ENCODE results near the gene DIPK1A.

The DIPK1A gene

DNA sequence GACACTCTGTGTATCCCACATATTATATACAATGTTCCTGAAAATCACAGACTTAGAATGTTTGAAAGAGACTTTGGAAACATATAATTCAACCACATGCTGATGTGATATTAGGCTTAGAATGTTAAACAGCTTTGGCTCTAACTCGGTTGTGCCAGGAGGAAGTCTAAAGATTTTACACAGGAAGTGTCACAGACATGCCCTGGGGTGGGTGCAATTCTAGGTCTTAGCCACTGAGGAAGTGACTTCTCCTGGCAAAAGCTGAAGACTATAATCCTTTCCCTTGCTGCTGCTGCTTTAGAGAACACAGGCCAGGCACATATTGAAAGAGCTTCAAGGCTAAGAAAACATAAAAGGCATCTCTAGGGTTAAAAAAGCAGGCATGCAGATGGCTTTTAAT is 78.4 kb downstream of the DIPK1A start:
- no peak overlapping the region for H3K9ac ChIP-seq (ENCODE audit: low read length in 5 of 5)
- no peaks in the 10 kb centered on the region for H3K9me3 ChIP-seq (ENCODE audit: control insufficient read depth in 5 of 5, low read length in 5 of 5)
- H3K27me3 ChIP-seq (ENCODE audit: control insufficient read depth in 5 of 5, insufficient read depth in 4 of 5, low read length in 5 of 5), result no peaks in the 10 kb centered on the region
- no peak overlapping the region for H3K4me3 ChIP-seq (ENCODE audit: low read depth in 1 of 5, low read length in 5 of 5)
- H3K27ac ChIP-seq (ENCODE audit: low read depth, low read length), result no peak overlapping the region
- H3K4me1 ChIP-seq (ENCODE audit: control insufficient read depth in 5 of 5, insufficient read depth in 5 of 5, low read length in 5 of 5), result peaks cover 0 to 12% (median 9%) of the 10 kb centered on the region in 5 donors
- no peaks in the 10 kb centered on the region for H3K36me3 ChIP-seq (ENCODE audit: control insufficient read depth in 5 of 5, insufficient read depth in 5 of 5, low read length in 5 of 5)

- Histone ChIP-seq H3K27ac (ENCODE audit: low read depth, low read length) (no peak overlapping the region), H3K4me3 (ENCODE audit: low read depth in 1 of 5, low read length in 5 of 5) (no peak overlapping the region), H3K9ac (ENCODE audit: low read length in 5 of 5) (no peak overlapping the region), H3K27me3 (ENCODE audit: control insufficient read depth in 5 of 5, insufficient read depth in 4 of 5, low read length in 5 of 5) (no peaks in the 10 kb centered on the region), H3K36me3 (ENCODE audit: control insufficient read depth in 5 of 5, insufficient read depth in 5 of 5, low read length in 5 of 5) (no peaks in the 10 kb centered on the region), H3K4me1 (ENCODE audit: control insufficient read depth in 5 of 5, insufficient read depth in 5 of 5, low read length in 5 of 5) (peaks cover 0 to 24% (median 10%) of the 10 kb centered on the region in 5 donors), H3K9me3 (ENCODE audit: control insufficient read depth in 5 of 5, low read length in 5 of 5) (no peaks in the 10 kb centered on the region)
Observed at GRCh38 chr1:92881391-92881790, 79.9 kb downstream of the DIPK1A start.

DNA sequence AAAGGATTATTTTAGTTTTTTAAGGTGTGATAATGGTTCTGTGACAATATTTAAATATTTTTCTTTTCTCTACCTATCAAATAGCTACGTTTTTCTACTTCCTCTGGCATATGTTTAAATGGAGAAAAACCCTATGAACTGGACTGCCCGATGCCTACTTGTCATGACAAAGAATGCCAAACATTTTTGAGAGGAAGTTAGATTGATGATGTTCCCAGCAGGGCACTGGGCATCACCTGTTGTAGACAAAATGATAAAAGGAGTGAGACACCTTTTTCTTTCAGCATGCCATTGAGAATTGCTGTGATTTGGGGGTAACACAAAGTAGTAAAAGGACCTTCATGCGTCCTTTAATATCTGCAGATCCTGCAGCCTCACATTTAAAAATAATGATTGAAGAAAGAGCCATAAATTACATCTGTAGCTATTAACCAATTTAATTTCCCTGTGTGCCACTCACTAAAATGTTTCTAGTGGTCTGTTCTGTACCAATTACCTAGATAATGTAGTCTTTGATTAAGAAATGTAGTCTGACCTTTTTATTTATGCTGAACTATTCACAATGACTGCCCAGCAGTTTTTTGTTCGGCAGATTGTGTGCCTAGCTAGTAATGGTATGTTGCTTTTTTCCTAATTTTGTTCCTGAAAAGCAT is 81.8 kb downstream of the DIPK1A start:
- no peak overlapping the region for H3K27ac ChIP-seq (ENCODE audit: low read depth, low read length)
- H3K27me3 ChIP-seq (ENCODE audit: control insufficient read depth in 5 of 5, insufficient read depth in 4 of 5, low read length in 5 of 5), result no peaks in the 10 kb centered on the region
- H3K9me3 ChIP-seq (ENCODE audit: control insufficient read depth in 5 of 5, low read length in 5 of 5), result no peaks in the 10 kb centered on the region
- peaks cover 0 to 25% (median 10%) of the 10 kb centered on the region in 5 donors for H3K4me1 ChIP-seq (ENCODE audit: control insufficient read depth in 5 of 5, insufficient read depth in 5 of 5, low read length in 5 of 5)
- H3K4me3 ChIP-seq (ENCODE audit: low read depth in 1 of 5, low read length in 5 of 5), result no peak overlapping the region
- H3K36me3 ChIP-seq (ENCODE audit: control insufficient read depth in 5 of 5, insufficient read depth in 5 of 5, low read length in 5 of 5), result peaks cover 0 to 4% (median 0%) of the 10 kb centered on the region in 5 donors
- no peak overlapping the region for H3K9ac ChIP-seq (ENCODE audit: low read length in 5 of 5)

GRCh38 chr1:92877792-92878191 is 83.5 kb downstream of the DIPK1A start:
- Histone ChIP-seq H3K4me1 (ENCODE audit: control insufficient read depth in 5 of 5, insufficient read depth in 5 of 5, low read length in 5 of 5) (peaks cover 0 to 25% (median 10%) of the 10 kb centered on the region in 5 donors), H3K27me3 (ENCODE audit: control insufficient read depth in 5 of 5, insufficient read depth in 4 of 5, low read length in 5 of 5) (no peaks in the 10 kb centered on the region), H3K4me3 (ENCODE audit: low read depth in 1 of 5, low read length in 5 of 5) (no peak overlapping the region), H3K9me3 (ENCODE audit: control insufficient read depth in 5 of 5, low read length in 5 of 5) (peaks cover 0 to under 1% (median 0%) of the 10 kb centered on the region in 5 donors), H3K27ac (ENCODE audit: low read depth, low read length) (no peak overlapping the region), H3K9ac (ENCODE audit: low read length in 5 of 5) (no peak overlapping the region), H3K36me3 (ENCODE audit: control insufficient read depth in 5 of 5, insufficient read depth in 5 of 5, low read length in 5 of 5) (peaks cover 0 to 4% (median 0%) of the 10 kb centered on the region in 5 donors)

DNA sequence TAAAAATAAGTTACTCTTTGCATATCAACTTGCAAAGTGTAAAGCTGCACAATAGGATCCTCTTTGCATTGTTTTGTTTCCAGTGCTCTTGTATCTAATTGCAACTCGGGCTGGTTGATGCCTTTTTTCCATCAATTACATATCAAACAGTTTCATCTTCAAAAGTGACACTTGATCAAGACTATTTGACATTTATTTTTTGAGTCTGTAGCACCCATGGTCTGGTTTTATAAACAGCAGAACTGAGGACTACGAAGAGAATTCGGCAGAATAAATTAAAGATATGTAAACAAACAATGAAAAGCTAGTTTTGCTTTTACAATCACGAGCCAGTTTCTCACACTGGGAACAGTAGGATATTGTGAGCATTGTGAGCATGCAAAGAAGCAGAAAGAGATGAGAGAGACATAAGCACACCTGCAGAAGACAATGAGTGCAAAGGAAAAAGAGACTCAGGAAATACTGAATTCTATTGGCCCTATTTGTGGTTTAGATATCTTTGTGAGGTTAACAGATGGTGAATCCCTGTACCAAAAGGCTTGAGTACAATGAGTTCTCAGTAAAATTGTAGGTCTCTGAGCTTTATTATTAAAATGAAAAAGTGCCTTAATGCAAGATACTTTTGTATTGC is 84.1 kb downstream of the DIPK1A start:
- no peak overlapping the region for H3K9ac ChIP-seq (ENCODE audit: low read length in 5 of 5)
- H3K9me3 ChIP-seq (ENCODE audit: control insufficient read depth in 5 of 5, low read length in 5 of 5), result peaks cover 0 to 3% (median 0%) of the 10 kb centered on the region in 5 donors
- peaks cover 0 to 25% (median 10%) of the 10 kb centered on the region in 5 donors for H3K4me1 ChIP-seq (ENCODE audit: control insufficient read depth in 5 of 5, insufficient read depth in 5 of 5, low read length in 5 of 5)
- H3K4me3 ChIP-seq (ENCODE audit: low read depth in 1 of 5, low read length in 5 of 5), result no peak overlapping the region
- peaks cover 0 to 4% (median 3%) of the 10 kb centered on the region in 5 donors for H3K36me3 ChIP-seq (ENCODE audit: control insufficient read depth in 5 of 5, insufficient read depth in 5 of 5, low read length in 5 of 5)
- H3K27me3 ChIP-seq (ENCODE audit: control insufficient read depth in 5 of 5, insufficient read depth in 4 of 5, low read length in 5 of 5), result no peaks in the 10 kb centered on the region
- no peak overlapping the region for H3K27ac ChIP-seq (ENCODE audit: low read depth, low read length)

DNA sequence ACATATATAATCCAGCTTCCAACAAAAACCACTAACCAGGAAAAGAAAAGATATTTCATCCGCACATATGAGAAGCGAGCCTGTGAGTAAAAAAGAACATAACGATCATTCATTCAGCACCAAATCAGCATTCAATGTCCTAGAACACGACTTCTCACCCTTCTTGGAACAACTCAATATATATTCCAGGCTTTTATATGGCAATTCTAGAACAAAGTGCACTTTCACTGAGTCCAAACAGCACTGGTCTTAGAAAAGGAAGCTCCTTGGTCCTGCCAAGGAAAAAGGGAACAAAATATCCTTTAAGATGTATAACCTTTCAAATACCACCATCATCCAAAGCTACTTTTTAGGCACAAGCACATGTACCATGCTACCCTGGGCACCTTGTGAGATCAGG is 84.9 kb downstream of the DIPK1A start:
- H3K9me3 ChIP-seq (ENCODE audit: control insufficient read depth in 5 of 5, low read length in 5 of 5), result peaks cover 0 to 3% (median 0%) of the 10 kb centered on the region in 5 donors
- peaks cover 0 to 4% (median 3%) of the 10 kb centered on the region in 5 donors for H3K36me3 ChIP-seq (ENCODE audit: control insufficient read depth in 5 of 5, insufficient read depth in 5 of 5, low read length in 5 of 5)
- peaks cover 0 to 25% (median 10%) of the 10 kb centered on the region in 5 donors for H3K4me1 ChIP-seq (ENCODE audit: control insufficient read depth in 5 of 5, insufficient read depth in 5 of 5, low read length in 5 of 5)
- no peaks in the 10 kb centered on the region for H3K27me3 ChIP-seq (ENCODE audit: control insufficient read depth in 5 of 5, insufficient read depth in 4 of 5, low read length in 5 of 5)
- no peak overlapping the region for H3K27ac ChIP-seq (ENCODE audit: low read depth, low read length)
- H3K9ac ChIP-seq (ENCODE audit: low read length in 5 of 5), result no peak overlapping the region
- no peak overlapping the region for H3K4me3 ChIP-seq (ENCODE audit: low read depth in 1 of 5, low read length in 5 of 5)

DNA sequence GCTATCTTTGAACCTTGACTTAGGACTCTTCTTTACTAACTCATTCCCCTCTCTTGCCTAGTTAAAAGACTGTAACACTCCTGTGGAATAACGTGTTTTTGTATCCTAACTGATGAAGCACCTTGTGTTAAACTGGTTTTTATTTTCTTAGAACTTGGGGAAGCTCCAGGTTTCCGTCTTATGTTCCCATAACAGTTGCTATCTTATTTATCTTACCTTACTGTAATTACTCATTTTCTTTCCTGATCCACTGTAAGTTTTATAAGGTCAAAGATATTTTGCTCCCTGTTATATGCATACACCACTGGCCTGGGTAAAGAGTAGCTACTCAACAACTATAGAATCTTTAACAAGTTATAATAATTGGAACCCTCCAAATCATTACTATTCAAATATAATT is 86.3 kb downstream of the DIPK1A start:
- H3K4me1 ChIP-seq (ENCODE audit: control insufficient read depth in 5 of 5, insufficient read depth in 5 of 5, low read length in 5 of 5), result peaks cover 0 to 25% (median 10%) of the 10 kb centered on the region in 5 donors
- H3K36me3 ChIP-seq (ENCODE audit: control insufficient read depth in 5 of 5, insufficient read depth in 5 of 5, low read length in 5 of 5), result peaks cover 0 to 4% (median 3%) of the 10 kb centered on the region in 5 donors
- H3K4me3 ChIP-seq (ENCODE audit: low read depth in 1 of 5, low read length in 5 of 5), result no peak overlapping the region
- peaks cover 0 to 3% (median 0%) of the 10 kb centered on the region in 5 donors for H3K9me3 ChIP-seq (ENCODE audit: control insufficient read depth in 5 of 5, low read length in 5 of 5)
- H3K27ac ChIP-seq (ENCODE audit: low read depth, low read length), result no peak overlapping the region
- no peaks in the 10 kb centered on the region for H3K27me3 ChIP-seq (ENCODE audit: control insufficient read depth in 5 of 5, insufficient read depth in 4 of 5, low read length in 5 of 5)
- no peak overlapping the region for H3K9ac ChIP-seq (ENCODE audit: low read length in 5 of 5)

GRCh38 chr1:92872719-92873118 is 88.5 kb downstream of the DIPK1A start:
- Histone ChIP-seq H3K9me3 (ENCODE audit: control insufficient read depth in 5 of 5, low read length in 5 of 5) (peaks cover 0 to 3% (median 0%) of the 10 kb centered on the region in 5 donors), H3K27me3 (ENCODE audit: control insufficient read depth in 5 of 5, insufficient read depth in 4 of 5, low read length in 5 of 5) (no peaks in the 10 kb centered on the region), H3K4me3 (ENCODE audit: low read depth in 1 of 5, low read length in 5 of 5) (no peak overlapping the region), H3K4me1 (ENCODE audit: control insufficient read depth in 5 of 5, insufficient read depth in 5 of 5, low read length in 5 of 5) (peaks cover 0 to 13% (median under 1%) of the 10 kb centered on the region in 5 donors), H3K27ac (ENCODE audit: low read depth, low read length) (no peak overlapping the region), H3K9ac (ENCODE audit: low read length in 5 of 5) (no peak overlapping the region), H3K36me3 (ENCODE audit: control insufficient read depth in 5 of 5, insufficient read depth in 5 of 5, low read length in 5 of 5) (peaks cover 0 to 9% (median 3%) of the 10 kb centered on the region in 5 donors)

- H3K27ac ChIP-seq (ENCODE audit: low read depth, low read length), result no peak overlapping the region
Observed at GRCh38 chr1:92870591-92870990, 90.7 kb downstream of the DIPK1A start.

GRCh38 chr1:92864131-92864530 is 97.1 kb downstream of the DIPK1A start:
- Histone ChIP-seq H3K36me3 (ENCODE audit: control insufficient read depth in 5 of 5, insufficient read depth in 5 of 5, low read length in 5 of 5) (peaks cover 0 to 4% (median 0%) of the 10 kb centered on the region in 5 donors), H3K9ac (ENCODE audit: low read length in 5 of 5) (no peak overlapping the region), H3K27me3 (ENCODE audit: control insufficient read depth in 5 of 5, insufficient read depth in 4 of 5, low read length in 5 of 5) (no peaks in the 10 kb centered on the region), H3K27ac (ENCODE audit: low read depth, low read length) (no peak overlapping the region), H3K9me3 (ENCODE audit: control insufficient read depth in 5 of 5, low read length in 5 of 5) (no peaks in the 10 kb centered on the region), H3K4me3 (ENCODE audit: low read depth in 1 of 5, low read length in 5 of 5) (no peak overlapping the region), H3K4me1 (ENCODE audit: control insufficient read depth in 5 of 5, insufficient read depth in 5 of 5, low read length in 5 of 5) (peaks cover 0 to 20% (median 9%) of the 10 kb centered on the region in 5 donors)

More at GRCh38 chr1:92870591-92870990, 90.7 kb downstream of the DIPK1A start:
- Histone ChIP-seq H3K9me3 (ENCODE audit: control insufficient read depth in 5 of 5, low read length in 5 of 5) (peaks cover 0 to 3% (median 0%) of the 10 kb centered on the region in 5 donors), H3K4me3 (ENCODE audit: low read depth in 1 of 5, low read length in 5 of 5) (no peak overlapping the region), H3K4me1 (ENCODE audit: control insufficient read depth in 5 of 5, insufficient read depth in 5 of 5, low read length in 5 of 5) (no peaks in the 10 kb centered on the region), H3K36me3 (ENCODE audit: control insufficient read depth in 5 of 5, insufficient read depth in 5 of 5, low read length in 5 of 5) (peaks cover 0 to 9% (median 3%) of the 10 kb centered on the region in 5 donors), H3K27me3 (ENCODE audit: control insufficient read depth in 5 of 5, insufficient read depth in 4 of 5, low read length in 5 of 5) (no peaks in the 10 kb centered on the region), H3K9ac (ENCODE audit: low read length in 5 of 5) (no peak overlapping the region)

Data from subcutaneous abdominal adipose tissue (tissue), 5 donors.